ENCODE results near the gene TMC1. TPM values are rescaled to one million over a fixed set of nuclear protein-coding genes. Genes with fewer than 3 reads are reported as not detected.

The TMC1 gene
- total and polyA plus RNA-seq, 2 of the 13 experiments (the other 11 are each of a cell fraction or from before 2014, with no cell fraction given) = 0.02 to 0.03 TPM

DNA sequence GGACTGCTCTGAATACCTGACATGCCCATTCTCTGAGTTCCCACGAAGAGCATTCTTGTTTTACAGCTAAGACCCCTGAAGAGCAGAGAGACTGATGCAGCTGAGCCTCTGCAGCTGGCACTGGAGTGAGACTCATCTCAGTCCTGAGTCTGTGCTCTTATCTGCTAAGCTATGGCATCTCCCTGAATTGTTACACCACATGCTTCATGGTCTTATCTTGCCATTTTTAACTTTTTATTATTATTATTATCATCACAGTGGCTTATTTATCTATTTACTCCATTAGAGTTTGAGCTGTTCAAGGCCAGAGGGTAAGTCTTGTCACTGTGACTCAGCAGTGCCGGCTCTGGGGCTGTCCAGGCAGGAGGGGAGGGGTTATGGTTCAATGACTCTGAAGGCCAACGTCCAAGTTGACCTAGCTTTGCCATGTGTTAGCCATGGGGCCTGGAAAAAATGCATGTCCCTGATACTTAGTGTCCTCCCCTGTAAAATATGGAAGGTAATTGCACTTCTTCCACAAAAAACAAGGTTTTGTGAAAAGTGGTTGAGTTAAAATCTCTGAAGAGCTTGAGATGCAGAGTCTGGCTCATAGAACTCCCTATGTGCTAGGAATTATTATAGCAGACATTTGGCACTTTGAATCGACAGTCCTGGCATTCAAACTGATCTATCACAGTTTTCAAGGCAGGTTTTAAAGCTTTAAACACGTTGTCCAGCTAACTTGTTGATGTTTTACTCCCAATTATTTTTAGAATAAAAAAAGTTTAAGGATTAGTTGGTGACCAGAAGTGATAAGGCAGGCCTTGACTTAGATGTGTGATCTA lies 336.9 kb downstream of the TMC1 start (continued):
- TF ChIP-seq ZNF513 (CRISPR knock-in tag; conservative IDR thresholded peaks at IDR 0.05) (no peak), ZNF709 (CRISPR knock-in tag; IDR thresholded peaks at IDR 0.05) (peak; percentile 68; the same call in 1 of the 2 replicates), ZNF614 (CRISPR knock-in tag; IDR thresholded peaks at IDR 0.05; ENCODE audit: borderline replicate concordance) (peak; percentile 85), SIN3A (IDR thresholded peaks at IDR 0.05; ENCODE audit: borderline replicate concordance, low read depth, low read length) (0 out of 2 replicates have a peak, but pooled peaks have one; percentile 22), SRSF1 (optimal IDR thresholded peaks at IDR 0.05; ENCODE audit: low read depth, low read length) (no peak), PAXIP1 (CRISPR knock-in tag; conservative IDR thresholded peaks at IDR 0.05) (peak; percentile 93), IKZF1 (IDR thresholded peaks at IDR 0.05) (no peak), ZNF468 (CRISPR knock-in tag; IDR thresholded peaks at IDR 0.05) (no peak), ZNF276 (CRISPR knock-in tag; IDR thresholded peaks at IDR 0.05; ENCODE audit: low read depth) (0 out of 2 replicates have a peak, but pooled peaks have one; percentile 48), FOXO1 (CRISPR knock-in tag; IDR thresholded peaks at IDR 0.05) (peak; percentile 73), ZNF710 (CRISPR knock-in tag; IDR thresholded peaks at IDR 0.05; ENCODE audit: borderline replicate concordance) (peak; percentile 69; the same call in 1 of the 2 replicates), CBX1 (IDR thresholded peaks at IDR 0.05; ENCODE audit: low read depth) (no peak)
- TF ChIP-seq, protein P1, sequence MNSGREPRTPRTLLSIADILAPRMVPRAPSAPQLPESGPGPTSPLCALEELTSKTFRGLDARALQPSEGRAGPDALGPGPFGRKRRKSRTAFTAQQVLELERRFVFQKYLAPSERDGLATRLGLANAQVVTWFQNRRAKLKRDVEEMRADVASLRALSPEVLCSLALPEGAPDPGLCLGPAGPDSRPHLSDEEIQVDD (CRISPR knock-in tag; IDR thresholded peaks at IDR 0.05; ENCODE audit: borderline replicate concordance) = no peak
- TF ChIP-seq, protein P2, sequence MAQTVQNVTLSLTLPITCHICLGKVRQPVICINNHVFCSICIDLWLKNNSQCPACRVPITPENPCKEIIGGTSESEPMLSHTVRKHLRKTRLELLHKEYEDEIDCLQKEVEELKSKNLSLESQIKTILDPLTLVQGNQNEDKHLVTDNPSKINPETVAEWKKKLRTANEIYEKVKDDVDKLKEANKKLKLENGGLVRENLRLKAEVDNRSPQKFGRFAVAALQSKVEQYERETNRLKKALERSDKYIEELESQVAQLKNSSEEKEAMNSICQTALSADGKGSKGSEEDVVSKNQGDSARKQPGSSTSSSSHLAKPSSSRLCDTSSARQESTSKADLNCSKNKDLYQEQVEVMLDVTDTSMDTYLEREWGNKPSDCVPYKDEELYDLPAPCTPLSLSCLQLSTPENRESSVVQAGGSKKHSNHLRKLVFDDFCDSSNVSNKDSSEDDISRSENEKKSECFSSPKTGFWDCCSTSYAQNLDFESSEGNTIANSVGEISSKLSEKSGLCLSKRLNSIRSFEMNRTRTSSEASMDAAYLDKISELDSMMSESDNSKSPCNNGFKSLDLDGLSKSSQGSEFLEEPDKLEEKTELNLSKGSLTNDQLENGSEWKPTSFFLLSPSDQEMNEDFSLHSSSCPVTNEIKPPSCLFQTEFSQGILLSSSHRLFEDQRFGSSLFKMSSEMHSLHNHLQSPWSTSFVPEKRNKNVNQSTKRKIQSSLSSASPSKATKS (CRISPR knock-in tag; IDR thresholded peaks at IDR 0.05) = no peak
- TF ChIP-seq, protein P3, sequence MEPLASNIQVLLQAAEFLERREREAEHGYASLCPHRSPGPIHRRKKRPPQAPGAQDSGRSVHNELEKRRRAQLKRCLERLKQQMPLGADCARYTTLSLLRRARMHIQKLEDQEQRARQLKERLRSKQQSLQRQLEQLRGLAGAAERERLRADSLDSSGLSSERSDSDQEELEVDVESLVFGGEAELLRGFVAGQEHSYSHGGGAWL (CRISPR knock-in tag; IDR thresholded peaks at IDR 0.05) = no peak

Data from HepG2 (cell line).